ENCODE measurements around the gene ADCY10. TPM values are rescaled to one million over a fixed set of nuclear protein-coding genes. Genes with fewer than 3 reads are reported as not detected.
A peak's percentile ranks its signal among the peaks of the same experiment; 100 is the strongest.

Gene ADCY10
- total RNA-seq, 1 donor from 2014 or later, result 0.94 TPM

DNA sequence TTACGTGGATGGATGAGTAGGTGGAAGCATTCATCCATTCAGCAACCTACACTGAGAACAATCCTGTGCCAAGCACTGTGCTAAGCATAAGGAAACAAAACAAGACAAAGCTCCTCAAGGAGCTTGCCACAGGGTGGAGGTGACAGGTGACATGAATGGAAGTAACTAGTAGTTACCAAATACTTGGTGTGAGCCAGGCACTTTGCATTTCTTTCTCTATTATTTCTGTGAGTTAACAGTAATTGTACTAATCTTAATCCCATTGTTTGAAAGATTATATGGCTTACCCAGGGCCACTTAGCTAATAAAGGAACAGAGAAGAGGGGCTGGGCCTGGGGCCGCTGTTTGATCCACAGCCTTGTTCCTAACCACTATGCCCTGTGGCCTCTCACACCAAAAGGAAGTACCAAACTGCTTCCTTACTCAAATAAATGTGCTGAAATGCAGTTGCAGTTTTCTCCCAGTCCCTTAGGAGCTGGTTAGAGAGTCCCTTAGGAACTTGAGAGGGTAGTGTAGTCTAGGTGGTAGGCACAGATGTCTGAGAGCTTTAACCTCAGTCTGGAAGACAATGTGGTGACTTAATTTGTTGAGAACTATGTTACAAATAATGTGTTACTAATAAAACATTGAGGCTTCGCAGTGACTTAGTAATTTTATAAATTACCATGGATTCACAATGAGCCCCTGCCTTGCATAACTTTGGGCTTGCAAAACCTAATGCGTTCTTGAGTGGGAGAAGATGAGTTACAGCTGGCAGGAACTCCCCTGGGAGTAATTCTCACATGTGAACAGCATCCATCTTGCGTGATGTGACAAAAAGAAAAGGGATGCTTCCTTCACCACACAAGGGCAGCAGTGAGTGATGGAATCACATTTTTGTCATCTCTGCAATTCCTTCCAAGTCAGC is 122.4 kb downstream of the ADCY10 start:
- peak overlapping the region; percentile 69 for H3K27ac Mint-ChIP-seq (ENCODE audit: unreplicated experiment)
- TF ChIP-seq, protein P1, sequence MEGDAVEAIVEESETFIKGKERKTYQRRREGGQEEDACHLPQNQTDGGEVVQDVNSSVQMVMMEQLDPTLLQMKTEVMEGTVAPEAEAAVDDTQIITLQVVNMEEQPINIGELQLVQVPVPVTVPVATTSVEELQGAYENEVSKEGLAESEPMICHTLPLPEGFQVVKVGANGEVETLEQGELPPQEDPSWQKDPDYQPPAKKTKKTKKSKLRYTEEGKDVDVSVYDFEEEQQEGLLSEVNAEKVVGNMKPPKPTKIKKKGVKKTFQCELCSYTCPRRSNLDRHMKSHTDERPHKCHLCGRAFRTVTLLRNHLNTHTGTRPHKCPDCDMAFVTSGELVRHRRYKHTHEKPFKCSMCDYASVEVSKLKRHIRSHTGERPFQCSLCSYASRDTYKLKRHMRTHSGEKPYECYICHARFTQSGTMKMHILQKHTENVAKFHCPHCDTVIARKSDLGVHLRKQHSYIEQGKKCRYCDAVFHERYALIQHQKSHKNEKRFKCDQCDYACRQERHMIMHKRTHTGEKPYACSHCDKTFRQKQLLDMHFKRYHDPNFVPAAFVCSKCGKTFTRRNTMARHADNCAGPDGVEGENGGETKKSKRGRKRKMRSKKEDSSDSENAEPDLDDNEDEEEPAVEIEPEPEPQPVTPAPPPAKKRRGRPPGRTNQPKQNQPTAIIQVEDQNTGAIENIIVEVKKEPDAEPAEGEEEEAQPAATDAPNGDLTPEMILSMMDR (IDR thresholded peaks at IDR 0.05), result no peak
- H3K36me3 Mint-ChIP-seq (ENCODE audit: unreplicated experiment), result peaks cover 50% of the 10 kb centered on the region
- no peak for DNase-seq (ENCODE audit: extremely low spot score, unreplicated experiment)
- no peak overlapping the region for H3K4me3 Mint-ChIP-seq (ENCODE audit: unreplicated experiment)
- no peaks in the 10 kb centered on the region for H3K27me3 Mint-ChIP-seq (ENCODE audit: unreplicated experiment)
- peaks cover 42% of the 10 kb centered on the region for H3K4me1 Mint-ChIP-seq (ENCODE audit: unreplicated experiment)
- no peaks in the 10 kb centered on the region for H3K9me3 Mint-ChIP-seq (ENCODE audit: unreplicated experiment)

DNA sequence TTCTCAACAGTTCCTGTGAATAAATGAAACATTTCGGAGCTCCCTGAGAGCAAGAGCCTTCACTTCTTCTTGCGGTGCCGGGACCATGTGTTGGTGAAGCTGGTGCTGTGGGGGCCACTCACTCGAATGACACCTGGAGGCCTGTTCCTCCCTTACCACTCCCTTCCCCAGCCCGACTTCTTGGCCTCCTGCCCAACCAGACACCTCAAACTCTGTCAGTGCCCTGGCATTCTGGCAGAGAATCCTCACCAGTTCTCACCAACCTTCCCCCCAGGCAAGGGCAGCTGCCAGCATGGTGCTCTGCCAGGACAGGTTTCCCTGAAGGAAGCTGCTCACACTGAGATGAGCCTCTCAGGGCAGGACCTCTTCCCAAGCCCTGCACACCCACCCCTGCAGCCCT is 123.8 kb downstream of the ADCY10 start:
- no peaks in the 10 kb centered on the region for H3K27me3 Mint-ChIP-seq (ENCODE audit: unreplicated experiment)
- no peak for DNase-seq (ENCODE audit: extremely low spot score, unreplicated experiment)
- no peak overlapping the region for H3K4me3 Mint-ChIP-seq (ENCODE audit: unreplicated experiment)
- TF ChIP-seq, protein P1 (IDR thresholded peaks at IDR 0.05), result no peak
- peaks cover 30% of the 10 kb centered on the region for H3K4me1 Mint-ChIP-seq (ENCODE audit: unreplicated experiment)
- H3K27ac Mint-ChIP-seq (ENCODE audit: unreplicated experiment), result peak overlapping the region; percentile 23
- no peaks in the 10 kb centered on the region for H3K9me3 Mint-ChIP-seq (ENCODE audit: unreplicated experiment)
- peaks cover 58% of the 10 kb centered on the region for H3K36me3 Mint-ChIP-seq (ENCODE audit: unreplicated experiment)

DNA sequence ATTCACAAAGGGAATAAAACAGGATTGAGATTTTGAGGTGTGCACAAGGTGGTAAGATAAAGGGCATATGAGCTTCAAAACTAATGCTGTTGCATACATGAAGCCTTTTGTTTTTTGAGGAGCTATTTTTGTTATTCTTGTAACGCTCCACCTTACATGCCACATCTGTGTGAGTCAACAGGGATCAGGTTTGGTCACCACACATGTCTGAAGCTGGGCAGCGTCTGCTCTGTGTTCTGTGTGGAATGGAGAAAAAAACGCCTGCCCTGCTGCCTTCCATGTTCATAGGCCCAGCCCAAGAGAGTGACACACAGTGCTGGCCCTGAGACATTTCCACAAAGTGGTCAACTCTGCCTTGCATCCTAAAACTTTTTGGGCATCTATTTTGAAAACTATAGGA is 124.4 kb downstream of the ADCY10 start:
- Mint-ChIP-seq H3K4me3 (ENCODE audit: unreplicated experiment) (no peak overlapping the region), H3K9me3 (ENCODE audit: unreplicated experiment) (no peaks in the 10 kb centered on the region), H3K27ac (ENCODE audit: unreplicated experiment) (no peak overlapping the region), H3K27me3 (ENCODE audit: unreplicated experiment) (no peaks in the 10 kb centered on the region), H3K4me1 (ENCODE audit: unreplicated experiment) (peaks cover 25% of the 10 kb centered on the region), H3K36me3 (ENCODE audit: unreplicated experiment) (peaks cover 61% of the 10 kb centered on the region)
- TF ChIP-seq, protein P1 (IDR thresholded peaks at IDR 0.05), result no peak
- DNase-seq (ENCODE audit: extremely low spot score, unreplicated experiment), result no peak

DNA sequence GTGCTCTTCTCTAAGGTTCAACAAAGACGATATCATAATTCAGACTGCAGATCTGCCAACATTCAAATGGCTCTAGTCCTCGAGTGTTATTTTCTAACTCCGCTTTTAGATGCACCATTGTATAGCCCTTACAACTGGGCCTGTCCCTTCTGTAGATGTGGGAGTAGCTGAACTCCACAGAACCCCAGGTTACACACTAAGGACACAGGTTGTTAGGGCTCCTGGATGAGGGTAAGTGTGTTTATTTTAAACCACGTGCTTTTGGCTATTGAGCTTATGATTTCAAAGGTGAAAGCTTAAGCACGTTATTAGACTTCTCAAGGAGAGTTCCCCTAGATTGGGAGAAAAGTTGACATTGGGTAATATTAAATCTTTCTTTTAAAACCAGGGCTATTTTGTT is 127.4 kb downstream of the ADCY10 start:
- Mint-ChIP-seq H3K27ac (ENCODE audit: unreplicated experiment) (no peak overlapping the region), H3K4me3 (ENCODE audit: unreplicated experiment) (no peak overlapping the region), H3K36me3 (ENCODE audit: unreplicated experiment) (peaks cover 70% of the 10 kb centered on the region), H3K27me3 (ENCODE audit: unreplicated experiment) (no peaks in the 10 kb centered on the region), H3K9me3 (ENCODE audit: unreplicated experiment) (no peaks in the 10 kb centered on the region), H3K4me1 (ENCODE audit: unreplicated experiment) (peaks cover 14% of the 10 kb centered on the region)
- no peak for DNase-seq (ENCODE audit: extremely low spot score, unreplicated experiment)
- TF ChIP-seq, protein P1 (IDR thresholded peaks at IDR 0.05), result no peak

DNA sequence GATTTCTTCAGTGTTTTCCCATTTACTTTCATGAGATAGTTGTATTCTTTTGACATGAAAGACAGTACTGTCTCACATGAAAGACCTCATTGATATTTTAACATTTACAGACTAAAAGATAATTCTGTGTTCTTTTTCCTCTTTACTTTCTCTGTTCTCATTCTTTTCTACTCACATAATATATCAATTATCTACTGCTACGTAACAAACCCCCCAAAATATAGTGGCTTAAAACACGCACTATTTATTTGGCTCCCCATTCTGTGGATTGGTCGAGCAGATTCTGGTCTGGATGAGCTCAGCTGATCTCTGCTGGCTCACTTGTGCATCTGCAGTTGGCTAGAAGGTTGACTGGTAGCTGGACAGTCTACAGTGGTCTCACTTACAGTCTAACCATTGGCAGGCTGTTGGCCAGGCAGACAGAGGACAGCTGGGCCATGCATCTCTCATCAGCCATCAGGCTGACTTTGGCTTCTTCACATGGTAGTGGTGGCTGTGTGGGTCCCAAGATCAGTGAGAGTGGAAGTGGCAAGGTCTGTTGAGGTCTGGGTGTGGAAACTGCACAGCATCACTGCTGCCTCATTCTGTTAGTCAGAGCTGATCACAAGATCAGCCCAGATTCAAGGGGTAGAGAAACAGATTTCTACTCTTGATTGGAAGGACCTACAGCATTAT is 128.9 kb downstream of the ADCY10 start:
- Mint-ChIP-seq H3K36me3 (ENCODE audit: unreplicated experiment) (peaks cover 72% of the 10 kb centered on the region), H3K27me3 (ENCODE audit: unreplicated experiment) (no peaks in the 10 kb centered on the region), H3K9me3 (ENCODE audit: unreplicated experiment) (peaks cover 13% of the 10 kb centered on the region), H3K4me1 (ENCODE audit: unreplicated experiment) (peaks cover 4% of the 10 kb centered on the region), H3K4me3 (ENCODE audit: unreplicated experiment) (no peak overlapping the region), H3K27ac (ENCODE audit: unreplicated experiment) (no peak overlapping the region)
- TF ChIP-seq, protein P1 (IDR thresholded peaks at IDR 0.05), result no peak
- DNase-seq (ENCODE audit: extremely low spot score, unreplicated experiment), result no peak

All from osteocyte (in vitro differentiated cells).